ENCODE results near the gene PSMD6. TPM values are rescaled to one million over a fixed set of nuclear protein-coding genes. Genes with fewer than 3 reads are reported as not detected.

The PSMD6 gene
- total RNA-seq, 1 donor from 2014 or later = 78.3 TPM

- Histone ChIP-seq H3K9me3 (replicated peaks) (no peaks in the 10 kb centered on the region), H3K4me3 (no peak overlapping the region), H3K4me1 (no peaks in the 10 kb centered on the region), H3K27me3 (ENCODE audit: low read depth) (no peaks in the 10 kb centered on the region), H3K36me3 (no peaks in the 10 kb centered on the region), H3K27ac (replicated peaks) (no peak overlapping the region)
- TF ChIP-seq, protein P1, sequence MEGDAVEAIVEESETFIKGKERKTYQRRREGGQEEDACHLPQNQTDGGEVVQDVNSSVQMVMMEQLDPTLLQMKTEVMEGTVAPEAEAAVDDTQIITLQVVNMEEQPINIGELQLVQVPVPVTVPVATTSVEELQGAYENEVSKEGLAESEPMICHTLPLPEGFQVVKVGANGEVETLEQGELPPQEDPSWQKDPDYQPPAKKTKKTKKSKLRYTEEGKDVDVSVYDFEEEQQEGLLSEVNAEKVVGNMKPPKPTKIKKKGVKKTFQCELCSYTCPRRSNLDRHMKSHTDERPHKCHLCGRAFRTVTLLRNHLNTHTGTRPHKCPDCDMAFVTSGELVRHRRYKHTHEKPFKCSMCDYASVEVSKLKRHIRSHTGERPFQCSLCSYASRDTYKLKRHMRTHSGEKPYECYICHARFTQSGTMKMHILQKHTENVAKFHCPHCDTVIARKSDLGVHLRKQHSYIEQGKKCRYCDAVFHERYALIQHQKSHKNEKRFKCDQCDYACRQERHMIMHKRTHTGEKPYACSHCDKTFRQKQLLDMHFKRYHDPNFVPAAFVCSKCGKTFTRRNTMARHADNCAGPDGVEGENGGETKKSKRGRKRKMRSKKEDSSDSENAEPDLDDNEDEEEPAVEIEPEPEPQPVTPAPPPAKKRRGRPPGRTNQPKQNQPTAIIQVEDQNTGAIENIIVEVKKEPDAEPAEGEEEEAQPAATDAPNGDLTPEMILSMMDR (IDR thresholded peaks at IDR 0.05; ENCODE audit: borderline replicate concordance) = no peak
- no peak for DNase-seq
- intact Hi-C loops (cut with micrococcal nuclease) = no loop called here
Measured at GRCh38 chr3:64046996-64047594, 23.8 kb upstream of the PSMD6 start.

- no peaks in the 10 kb centered on the region for H3K4me1 ChIP-seq
- DNase-seq = no peak
- no peak overlapping the region for H3K27ac ChIP-seq (replicated peaks)
- no peaks in the 10 kb centered on the region for H3K9me3 ChIP-seq (replicated peaks)
- H3K36me3 ChIP-seq = no peaks in the 10 kb centered on the region
- TF ChIP-seq, protein P1 (IDR thresholded peaks at IDR 0.05; ENCODE audit: borderline replicate concordance) = no peak
- intact Hi-C loops (cut with micrococcal nuclease) = no loop called here
- H3K27me3 ChIP-seq (ENCODE audit: low read depth) = no peaks in the 10 kb centered on the region
- no peak overlapping the region for H3K4me3 ChIP-seq
Measured at GRCh38 chr3:64046592-64046991, 23.3 kb upstream of the PSMD6 start.

- no peak overlapping the region for H3K27ac ChIP-seq (replicated peaks)
- intact Hi-C loops (cut with micrococcal nuclease) = no loop called here
- TF ChIP-seq, protein P1 (IDR thresholded peaks at IDR 0.05; ENCODE audit: borderline replicate concordance) = no peak
- no peaks in the 10 kb centered on the region for H3K9me3 ChIP-seq (replicated peaks)
- H3K36me3 ChIP-seq = no peaks in the 10 kb centered on the region
- H3K27me3 ChIP-seq (ENCODE audit: low read depth) = peaks cover 8% of the 10 kb centered on the region
- no peaks in the 10 kb centered on the region for H3K4me1 ChIP-seq
- no peak for DNase-seq
- no peak overlapping the region for H3K4me3 ChIP-seq
Measured at GRCh38 chr3:64042952-64043351, 19.7 kb upstream of the PSMD6 start.

GRCh38 chr3:64039981-64040733, 16.9 kb upstream of the PSMD6 start:
- H3K36me3 ChIP-seq = no peaks in the 10 kb centered on the region
- no peak for DNase-seq
- intact Hi-C loops (cut with micrococcal nuclease) = no loop called here
- no peak overlapping the region for H3K27ac ChIP-seq (replicated peaks)
- no peaks in the 10 kb centered on the region for H3K9me3 ChIP-seq (replicated peaks)
- no peak overlapping the region for H3K4me3 ChIP-seq
- H3K27me3 ChIP-seq (ENCODE audit: low read depth) = peaks cover 8% of the 10 kb centered on the region
- H3K4me1 ChIP-seq = no peaks in the 10 kb centered on the region
- TF ChIP-seq, protein P1 (IDR thresholded peaks at IDR 0.05; ENCODE audit: borderline replicate concordance) = no peak

DNA sequence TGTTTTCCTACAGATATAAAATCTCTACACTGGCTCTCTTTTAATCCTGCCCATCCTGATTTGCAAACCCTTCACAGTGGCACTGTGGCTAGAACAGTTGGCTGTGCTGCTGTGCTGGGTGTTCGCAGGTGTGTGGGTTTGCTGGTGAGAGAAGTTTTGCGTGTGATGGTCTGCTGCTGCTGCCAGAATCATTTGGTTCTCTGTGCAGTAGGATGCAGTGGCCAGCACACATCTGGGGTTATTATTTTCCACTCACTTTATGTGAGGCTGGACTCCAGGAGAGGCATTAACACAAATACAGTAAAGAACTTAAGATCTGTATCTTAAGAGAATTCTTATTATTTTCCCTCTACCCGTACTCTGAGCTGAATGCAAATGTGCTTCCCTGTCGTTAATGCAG, 16.0 kb upstream of the PSMD6 start:
- Histone ChIP-seq H3K4me3 (no peak overlapping the region), H3K27me3 (ENCODE audit: low read depth) (peaks cover 8% of the 10 kb centered on the region), H3K9me3 (replicated peaks) (peaks cover 6% of the 10 kb centered on the region), H3K36me3 (no peaks in the 10 kb centered on the region), H3K4me1 (no peaks in the 10 kb centered on the region), H3K27ac (replicated peaks) (no peak overlapping the region)
- TF ChIP-seq, protein P1 (IDR thresholded peaks at IDR 0.05; ENCODE audit: borderline replicate concordance) = no peak
- intact Hi-C loops (cut with micrococcal nuclease) = no loop called here
- DNase-seq = no peak

Measured in left ventricle myocardium inferior (tissue), 1 donor.